IMR-90 (cell line): ENCODE measurements around the gene PDZD2. TPM values are rescaled to one million over a fixed set of nuclear protein-coding genes. Genes with fewer than 3 reads are reported as not detected.

Experiments
- ATAC-seq: fragments of 200-7000 bp; cut with Tn5 transposase; 2 replicates; pipeline ENCODE4 v1.9.1; 2020; ENCODE audit warnings: low read depth, mild to moderate bottlenecking, moderate library complexity
- BruUV-seq: library from RNA; stranded (reverse); fragments of 400-500 nt; replicated peaks from 2 replicates; lab custom pipeline; 2021; lab: Mats Ljungman, UMichigan
- CTCF ChIA-PET: fragments of 300-600 bp; formaldehyde crosslinking; extraction: SDS; loops from one replicate; lab custom pipeline; 2021; ENCODE audit warnings: antibody characterized with exemption; lab: Yijun Ruan, JAX
- POLR2A ChIA-PET: fragments of 300-600 bp; sonication (Branson Sonifier 250); formaldehyde crosslinking; loops from one replicate; lab custom pipeline; 2022; ENCODE audit warnings: antibody characterized with exemption; ENCODE audit not compliant: unreplicated experiment; lab: Charles Lee
- DNase-seq: peaks from one replicate; pipeline ENCODE4 v3.0.0; 2013
- H2AFZ ChIP-seq: replicated peaks from 2 replicates; pipeline ENCODE3; 2013; ENCODE audit warnings: low read length, mild to moderate bottlenecking; ENCODE audit not compliant: poor library complexity
- H2AK5ac ChIP-seq: 2 replicates; pipeline ENCODE4 v1.6.1; 2013; ENCODE audit warnings: low read depth, low read length, inconsistent platforms
- H2AK9ac ChIP-seq: replicated peaks from 2 replicates; pipeline ENCODE3; 2013; ENCODE audit warnings: mild to moderate bottlenecking, low read depth, low read length, moderate library complexity; ENCODE audit not compliant: poor library complexity
- H2BK120ac ChIP-seq: 2 replicates; pipeline ENCODE4 v1.6.1; 2013; ENCODE audit warnings: low read depth, low read length, inconsistent platforms
- H2BK15ac ChIP-seq: 3 replicates; pipeline ENCODE4 v1.6.1; 2013; ENCODE audit warnings: low read depth, low read length, inconsistent platforms
- H2BK20ac ChIP-seq: 2 replicates; pipeline ENCODE4 v1.6.1; 2013; ENCODE audit warnings: low read depth, mild to moderate bottlenecking, inconsistent platforms, low read length, moderate library complexity
- H2BK5ac ChIP-seq: 2 replicates; pipeline ENCODE4 v1.6.1; 2013; ENCODE audit warnings: mild to moderate bottlenecking, low read depth, low read length, inconsistent platforms; ENCODE audit not compliant: poor library complexity, severe bottlenecking
- H3K14ac ChIP-seq: replicated peaks from 2 replicates; pipeline ENCODE4 v1.6.1; 2013; ENCODE audit warnings: low read depth, low read length, inconsistent platforms
- H3K18ac ChIP-seq: 2 replicates; pipeline ENCODE4 v1.6.1; 2013; ENCODE audit warnings: low read depth, low read length, control low read depth
- H3K23ac ChIP-seq: 2 replicates; pipeline ENCODE4 v1.6.1; 2013; ENCODE audit warnings: low read depth, low read length, inconsistent platforms
- H3K27ac ChIP-seq: 2 replicates; pipeline ENCODE4 v1.5.1; 2013; ENCODE audit warnings: mild to moderate bottlenecking, control low read depth, low read length; ENCODE audit not compliant: insufficient read depth
- H3K27me3 ChIP-seq: 2 replicates; pipeline ENCODE4 v1.6.1; 2013; ENCODE audit warnings: low read length; ENCODE audit not compliant: control insufficient read depth, insufficient read depth
- H3K36me3 ChIP-seq: 2 replicates; pipeline ENCODE4 v1.6.1; 2013; ENCODE audit warnings: low read length, mixed read lengths; ENCODE audit not compliant: control insufficient read depth, insufficient read depth
- H3K4ac ChIP-seq: 2 replicates; pipeline ENCODE4 v1.6.1; 2013; ENCODE audit warnings: low read depth, low read length, inconsistent platforms
- H3K4me1 ChIP-seq: 2 replicates; pipeline ENCODE4 v1.6.1; 2013; ENCODE audit warnings: low read length, mixed read lengths; ENCODE audit not compliant: control insufficient read depth, insufficient read depth
- H3K4me2 ChIP-seq: 2 replicates; pipeline ENCODE4 v1.6.1; 2013; ENCODE audit warnings: low read depth, mild to moderate bottlenecking, control low read depth, low read length, moderate library complexity
- H3K4me3 ChIP-seq: 2 replicates; pipeline ENCODE4 v1.5.1; 2013; ENCODE audit warnings: low read depth, mild to moderate bottlenecking, control low read depth, low read length, moderate library complexity; ENCODE audit not compliant: insufficient read depth
- H3K56ac ChIP-seq: 2 replicates; pipeline ENCODE4 v1.6.1; 2013; ENCODE audit warnings: low read length, inconsistent platforms; ENCODE audit not compliant: insufficient read depth; ENCODE audit errors: extremely low read depth
- H3K79me1 ChIP-seq, 2 experiments: 2 replicates each; pipeline ENCODE4 v1.6.1; 2013; ENCODE audit warnings: low read length in 2 of 2, inconsistent platforms in 1 of 2, low read depth in 1 of 2
- H3K9ac ChIP-seq: 2 replicates; pipeline ENCODE4 v1.6.1; 2013; ENCODE audit warnings: low read depth, low read length, control low read depth
- H3K9me1 ChIP-seq: 2 replicates; pipeline ENCODE4 v1.6.1; 2013; ENCODE audit warnings: low read length, inconsistent platforms; ENCODE audit not compliant: insufficient read depth
- H3K9me3 ChIP-seq: 2 replicates; pipeline ENCODE4 v1.6.1; 2013; ENCODE audit warnings: low read length; ENCODE audit not compliant: control insufficient read depth, insufficient read depth
- H4K20me1 ChIP-seq: 2 replicates; pipeline ENCODE4 v1.6.1; 2013; ENCODE audit warnings: low read length, inconsistent platforms; ENCODE audit not compliant: insufficient read depth
- H4K5ac ChIP-seq: 2 replicates; pipeline ENCODE4 v1.6.1; 2013; ENCODE audit warnings: mild to moderate bottlenecking, low read depth, low read length, control low read depth
- H4K8ac ChIP-seq, 2 experiments: 2 replicates each; pipeline ENCODE4 v1.6.1; 2013; ENCODE audit warnings: low read depth in 2 of 2, low read length in 2 of 2, control low read depth in 1 of 2, inconsistent platforms in 1 of 2
- H4K91ac ChIP-seq: 2 replicates; pipeline ENCODE4 v1.6.1; 2013; ENCODE audit warnings: low read depth, low read length, inconsistent platforms; ENCODE audit not compliant: insufficient read depth
- BHLHE40 ChIP-seq: fragments of 150-350 bp; IDR thresholded peaks from 2 replicates; pipeline ENCODE4 v1.6.1; 2016; ENCODE audit warnings: mild to moderate bottlenecking, low read depth, low read length
- CEBPB ChIP-seq: IDR thresholded peaks from 2 replicates; pipeline ENCODE4 v1.6.1; 2012; ENCODE audit warnings: low read depth, low read length, improper control_type of control experiment
- CHD1 ChIP-seq: IDR thresholded peaks from 2 replicates; pipeline ENCODE4 v1.6.1; 2012; ENCODE audit warnings: low read depth, low read length, improper control_type of control experiment
- CTCF ChIP-seq: conservative IDR thresholded peaks from 2 replicates; pipeline ENCODE4 v1.5.1; 2012; ENCODE audit warnings: mild to moderate bottlenecking, low read depth, low read length, improper control_type of control experiment
- ELK1 ChIP-seq: fragments of 150-350 bp; IDR thresholded peaks from 2 replicates; pipeline ENCODE4 v1.6.1; 2016; ENCODE audit warnings: low read depth, mild to moderate bottlenecking, low read length, moderate library complexity, borderline replicate concordance
- FOS ChIP-seq: fragments of 150-350 bp; IDR thresholded peaks from 2 replicates; pipeline ENCODE4 v1.6.1; 2016; ENCODE audit warnings: low read depth, low read length
- MAFK ChIP-seq: IDR thresholded peaks from 2 replicates; pipeline ENCODE4 v1.6.1; 2012; ENCODE audit warnings: low read depth, low read length, improper control_type of control experiment
- MAZ ChIP-seq: IDR thresholded peaks from 2 replicates; pipeline ENCODE4 v1.6.1; 2012; ENCODE audit warnings: low read depth, mild to moderate bottlenecking, low read length, improper control_type of control experiment, moderate library complexity, borderline replicate concordance
- MXI1 ChIP-seq: IDR thresholded peaks from 2 replicates; pipeline ENCODE4 v1.6.1; 2012; ENCODE audit warnings: low read depth, mild to moderate bottlenecking, low read length, moderate library complexity, borderline replicate concordance
- NFE2L2 ChIP-seq: fragments of 150-350 bp; IDR thresholded peaks from 2 replicates; pipeline ENCODE4 v1.6.1; 2016; ENCODE audit warnings: low read depth, mild to moderate bottlenecking, low read length
- POLR2A ChIP-seq: IDR thresholded peaks from 2 replicates; pipeline ENCODE4 v1.6.1; 2012; ENCODE audit warnings: mild to moderate bottlenecking, low read depth, low read length
- RCOR1 ChIP-seq: IDR thresholded peaks from 2 replicates; pipeline ENCODE4 v1.6.1; 2012; ENCODE audit warnings: mild to moderate bottlenecking, low read length, improper control_type of control experiment; ENCODE audit not compliant: insufficient replicate concordance
- RFX5 ChIP-seq: IDR thresholded peaks from 2 replicates; pipeline ENCODE4 v1.8.0; 2012; ENCODE audit warnings: low read depth, mild to moderate bottlenecking, low read length, moderate library complexity
- SMC3 ChIP-seq: fragments of 150-350 bp; IDR thresholded peaks from 2 replicates; pipeline ENCODE4 v1.6.1; 2016; ENCODE audit warnings: low read depth, mild to moderate bottlenecking, antibody characterized with exemption, low read length, moderate library complexity
- USF2 ChIP-seq: fragments of 150-350 bp; IDR thresholded peaks from 2 replicates; pipeline ENCODE4 v1.6.1; 2017; ENCODE audit warnings: mild to moderate bottlenecking, antibody characterized with exemption, low read length, low read depth
- WGBS, 2 experiments: methylation state at CpG; one replicate each; pipeline versions ENCODE4 v1.1.5 to v1.1.7; 2013; ENCODE audit warnings: missing lambda C conversion rate in 2 of 2; ENCODE audit not compliant: insufficient read length in 1 of 2; ENCODE audit errors: extremely low coverage in 2 of 2; 5-methylcytosine and 5-hydroxymethylcytosine counted together
- dilution Hi-C: fragments of 300-500 bp; cut with HindIII; formaldehyde crosslinking; loops from one replicate; pipeline ENCODE4 v1.14.3; 2018; ENCODE audit warnings: low sequenced_read_pairs; ENCODE audit not compliant: unreplicated experiment
- in situ Hi-C: fragments of 300-500 bp; cut with MboI; formaldehyde crosslinking; loops from 3 replicates; pipeline ENCODE4 v1.14.3; 2019; ENCODE audit warnings: low sequenced_read_pairs, inconsistent platforms, mixed read lengths
- intact Hi-C: fragments of 100-400 bp; cut with micrococcal nuclease; formaldehyde crosslinking; loops from 2 replicates; pipeline ENCODE4 v1.10.0; 2022
- polyA plus RNA-seq, 3 experiments: library from polyadenylated mRNA; depleted of rRNA; stranded (reverse); fragments of >200 nt; gene quantifications; 2 replicates each; pipeline ENCODE4 v1.2.3, GENCODE V29; 2012; ENCODE audit warnings: low replicate concordance in 1 of 3
- total RNA-seq: library from RNA; depleted of rRNA; stranded (reverse); fragments of >200 nt; gene quantifications from 2 replicates; pipeline ENCODE4 v1.2.3, GENCODE V29; 2012

The PDZD2 gene
- total and polyA plus RNA-seq, 2 of the 4 experiments (the other 2 are of a cell fraction), result under 0.01 to 0.02 TPM

GRCh38 chr5:32123058-32123805 is 484.3 kb downstream of the PDZD2 start:
- WGBS, 2 experiments, result 100% methylated on average over 1 of the region's 8 CpGs; no CpG with 5 or more reads in 1 of the 2 experiments
- H3K56ac ChIP-seq, result no peak overlapping the region
- CTCF ChIA-PET, result interaction anchor here (0.6 to 1.1 kb wide), 2 partner anchors 11 to 28 kb away, joined by 4 to 9 read pairs; no protein-coding TSS in a partner anchor
- TF ChIP-seq POLR2A, result no peak
- TF ChIP-seq MAZ, result no peak
- TF ChIP-seq RCOR1, result no peak
- TF ChIP-seq MXI1, result no peak
- no peak for TF ChIP-seq NFE2L2
- no peak for TF ChIP-seq CTCF
- TF ChIP-seq USF2, result no peak
- no peak for TF ChIP-seq RFX5
- TF ChIP-seq FOS, result no peak
- TF ChIP-seq MAFK, result no peak
- TF ChIP-seq CHD1, result no peak
- TF ChIP-seq ELK1, result no peak
- no peak for TF ChIP-seq BHLHE40
- TF ChIP-seq CEBPB, result no peak
- TF ChIP-seq SMC3, result no peak

More at GRCh38 chr5:32123058-32123805, 484.3 kb downstream of the PDZD2 start:
- Histone ChIP-seq H3K9ac (no peak overlapping the region), H2AK9ac (no peak overlapping the region), H2AFZ (no peak overlapping the region), H3K27me3 (no peaks in the 10 kb centered on the region), H2BK5ac (no peak overlapping the region), H2AK5ac (no peak overlapping the region), H3K4me3 (no peak overlapping the region), H3K79me1 (peaks cover 45 to 64% of the 10 kb centered on the region in 2 experiments), H4K8ac (no peak overlapping the region), H3K36me3 (peaks cover 27% of the 10 kb centered on the region), H3K9me1 (peaks cover 7% of the 10 kb centered on the region; the same call in 1 of the 2 replicates), H2BK15ac (no peak overlapping the region), H3K23ac (no peak overlapping the region), H3K4me1 (peaks cover 2% of the 10 kb centered on the region; the same call in 1 of the 2 replicates), H3K4me2 (no peak overlapping the region), H3K14ac (no peak overlapping the region), H2BK20ac (no peak overlapping the region), H4K20me1 (peaks cover 43% of the 10 kb centered on the region), H3K27ac (no peak overlapping the region), H4K5ac (no peak overlapping the region), H2BK120ac (no peak overlapping the region), H4K91ac (no peak overlapping the region), H3K9me3 (no peaks in the 10 kb centered on the region), H3K18ac (no peak overlapping the region), H3K4ac (no peak overlapping the region)
- dilution Hi-C loops (no loop called here), in situ Hi-C loops (no loop called here), intact Hi-C loops (no loop called here)
- POLR2A ChIA-PET, result no interaction called here
- BruUV-seq, result no TSS peak
- ATAC-seq, result no peak
- DNase-seq, result peak; percentile 29
